B cell (primary cell): ENCODE results near the gene PAN2. TPM values are rescaled to one million over a fixed set of nuclear protein-coding genes. Genes with fewer than 3 reads are reported as not detected.

ENCODE experiments used
- ATAC-seq: fragments of 200-7000 bp; cut with Tn5 transposase; one replicate; pipeline ENCODE4 v1.10.0; 2021; ENCODE audit warnings: low read depth, mild to moderate bottlenecking, moderate number of reproducible peaks, moderate library complexity
- CTCF ChIA-PET: fragments of 350-600 bp; sonication (Branson Sonifier 250); formaldehyde crosslinking; loops from one replicate; lab custom pipeline; 2021; ENCODE audit warnings: antibody characterized with exemption, inconsistent platforms; lab: Charles Lee
- POLR2A ChIA-PET: fragments of 350-600 bp; sonication (Branson Sonifier 250); formaldehyde crosslinking; loops from one replicate; lab custom pipeline; 2021; ENCODE audit warnings: antibody characterized with exemption; lab: Charles Lee
- DNase-seq: peaks from one replicate; pipeline ENCODE4 v3.0.0; 2013
- H2AFZ ChIP-seq: 2 replicates; pipeline ENCODE4 v1.6.1; 2012; ENCODE audit warnings: mild to moderate bottlenecking, low read depth, low read length; ENCODE audit not compliant: insufficient read depth, poor library complexity, severe bottlenecking
- H3K27ac ChIP-seq, 2 donors: 1 replicate in 1 of 2; 2 replicates in 1 of 2; pipeline ENCODE4 v1.5.1; 2012 to 2013; ENCODE audit warnings: low read length in 2 of 2, mild to moderate bottlenecking in 2 of 2, moderate library complexity in 1 of 2
- H3K27me3 ChIP-seq, 4 experiments: fragments of 200-600 bp in 1 of 4; sonication (generic) in 1 of 4; replicated peaks in 1 of 4; 1 replicate in 2 of 4; 2 replicates in 2 of 4; pipeline versions ENCODE4 v1.6.1 to v1.7.0; 2013 to 2016; ENCODE audit warnings: low read length in 3 of 4, mild to moderate bottlenecking in 2 of 4, mixed read lengths in 1 of 4, moderate library complexity in 1 of 4; ENCODE audit not compliant: insufficient read depth in 4 of 4, control insufficient read depth in 3 of 4; ENCODE audit errors: control extremely low read depth in 1 of 4
- H3K36me3 ChIP-seq, 2 experiments: replicated peaks in 1 of 2; 1 replicate in 1 of 2; 2 replicates in 1 of 2; pipeline versions ENCODE4 v1.6.1 to v1.7.1; 2013; ENCODE audit warnings: low read length in 1 of 2; ENCODE audit not compliant: insufficient read depth in 2 of 2, control insufficient read depth in 1 of 2; ENCODE audit errors: control extremely low read depth in 1 of 2, extremely low read depth in 1 of 2
- H3K4me1 ChIP-seq, 2 donors: fragments of 200-600 bp in 1 of 2; sonication (generic) in 1 of 2; 1 replicate in 1 of 2; 2 replicates in 1 of 2; pipeline versions ENCODE4 v1.5.1 to v1.6.1; 2013 to 2017; ENCODE audit warnings: low read length in 2 of 2; ENCODE audit not compliant: control insufficient read depth in 2 of 2, insufficient read depth in 2 of 2
- H3K4me2 ChIP-seq: replicated peaks from 2 replicates; pipeline ENCODE3; 2012; ENCODE audit warnings: mild to moderate bottlenecking, low read depth, low read length; ENCODE audit not compliant: poor library complexity, severe bottlenecking
- H3K4me3 ChIP-seq, 5 experiments: fragments of 200-600 bp in 1 of 5; sonication (generic) in 1 of 5; 1 replicate in 3 of 5; 2 replicates in 2 of 5; pipeline versions ENCODE4 v1.5.1 to v1.7.0; 2011 to 2016; ENCODE audit warnings: low read length in 4 of 5, mild to moderate bottlenecking in 4 of 5, low read depth in 2 of 5, control low read depth in 1 of 5, moderate library complexity in 1 of 5; ENCODE audit not compliant: insufficient read depth in 1 of 5; ENCODE audit errors: control extremely low read depth in 1 of 5, extremely low read depth in 1 of 5
- H3K79me2 ChIP-seq: fragments of 200-600 bp; sonication (generic); one replicate; pipeline ENCODE4 v1.6.0; 2016; ENCODE audit warnings: low read length; ENCODE audit not compliant: control insufficient read depth, insufficient read depth
- H3K9ac ChIP-seq: fragments of 200-600 bp; sonication (generic); 2 replicates; pipeline ENCODE4 v1.6.1; 2017; ENCODE audit warnings: mild to moderate bottlenecking, low read length, moderate library complexity
- H3K9me3 ChIP-seq, 3 donors: one replicate each; pipeline versions ENCODE4 v1.6.1 to v1.7.1; 2013; ENCODE audit warnings: low read length in 2 of 3; ENCODE audit not compliant: control insufficient read depth in 2 of 3, insufficient read depth in 1 of 3; ENCODE audit errors: control extremely low read depth in 1 of 3
- H4K20me1 ChIP-seq: 2 replicates; pipeline ENCODE4 v1.6.0; 2012; ENCODE audit warnings: mild to moderate bottlenecking, low read length; ENCODE audit not compliant: insufficient read depth, control insufficient read depth, poor library complexity, severe bottlenecking
- H3K27ac Mint-ChIP-seq: one replicate; pipeline ENCODE4 v1.8.0; 2021; ENCODE audit warnings: mixed read lengths
- H3K27me3 Mint-ChIP-seq: one replicate; pipeline ENCODE4 v1.8.0; 2021; ENCODE audit warnings: mixed read lengths
- H3K4me1 Mint-ChIP-seq: one replicate; pipeline ENCODE4 v1.8.0; 2021; ENCODE audit warnings: mixed read lengths
- H3K4me3 Mint-ChIP-seq: one replicate; pipeline ENCODE4 v1.8.0; 2021; ENCODE audit warnings: mixed read lengths
- H3K9me3 Mint-ChIP-seq: one replicate; pipeline ENCODE4 v1.8.0; 2022; ENCODE audit warnings: mixed read lengths; ENCODE audit not compliant: insufficient read depth
- CTCF ChIP-seq: fragments of 200-600 bp; IDR thresholded peaks from one replicate; pipeline ENCODE4 v1.8.0; 2022; ENCODE audit warnings: antibody characterized with exemption, mild to moderate bottlenecking
- EZH2 ChIP-seq: IDR thresholded peaks from 2 replicates; pipeline ENCODE4 v1.6.1; 2012; ENCODE audit warnings: borderline replicate concordance, low read depth, mild to moderate bottlenecking, moderate library complexity, low read length; ENCODE audit not compliant: insufficient read depth, poor library complexity, severe bottlenecking
- WGBS: methylation state at CpG from one replicate; pipeline ENCODE4 v1.1.5; 2013; ENCODE audit warnings: missing lambda C conversion rate; ENCODE audit not compliant: insufficient coverage; 5-methylcytosine and 5-hydroxymethylcytosine counted together
- intact Hi-C: fragments of 100-400 bp; cut with micrococcal nuclease; formaldehyde crosslinking; loops from one replicate; pipeline ENCODE4 v1.10.0; 2022
- polyA plus RNA-seq: library from polyadenylated mRNA; depleted of rRNA; stranded (reverse); fragments of >200 nt; gene quantifications from 2 replicates; pipeline ENCODE4 v1.2.3, GENCODE V29; 2012
- total RNA-seq, 2 donors: library from RNA; stranded (reverse); fragments of 120-200 nt in 1 of 2; gene quantifications; 1 replicate in 1 of 2; 2 replicates in 1 of 2; pipeline versions ENCODE4 v1.2.3 to v1.2.4, GENCODE V29; 2013 to 2022

The PAN2 gene
- total and polyA plus RNA-seq, 2 donors (not counting 1 experiment from before 2014, with no cell fraction given) = 211 to 230 TPM

DNA sequence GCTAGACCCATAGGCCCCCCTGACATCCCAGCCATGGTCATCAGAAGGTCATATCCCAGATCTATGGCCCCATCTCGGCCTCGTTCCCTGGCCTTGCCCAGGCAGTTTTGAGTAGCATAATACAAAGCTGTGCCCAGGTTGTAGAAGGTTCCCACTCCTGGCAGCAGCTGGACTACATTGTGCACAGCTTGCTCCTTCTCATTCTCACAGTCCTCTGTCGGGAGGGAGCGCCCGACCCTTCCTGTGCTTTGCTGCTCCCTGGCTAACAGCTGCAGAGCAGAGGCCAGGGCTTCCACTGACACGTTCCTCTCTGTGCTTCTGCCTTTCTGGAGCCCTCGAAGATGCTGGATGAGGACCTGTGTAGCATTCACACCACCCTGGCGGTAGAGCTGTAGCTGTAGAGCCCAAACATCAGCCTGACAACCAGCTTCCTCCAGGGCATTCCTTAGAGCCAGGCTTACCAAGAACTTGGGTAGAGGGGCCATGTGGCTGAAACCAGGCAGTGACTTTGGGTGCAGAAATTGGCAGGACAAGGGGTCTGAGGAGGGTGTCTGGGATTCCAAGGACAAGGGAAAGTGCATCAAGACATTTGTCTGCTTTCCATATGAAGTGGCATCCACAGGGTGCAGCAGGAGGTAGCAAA is 27.8 kb upstream of the PAN2 start:
- peaks cover 0 to 2% of the 10 kb centered on the region in 2 experiments for H3K36me3 ChIP-seq
- peaks cover 15 to 24% of the 10 kb centered on the region in 2 donors for H3K4me1 ChIP-seq
- H3K4me3 ChIP-seq = no peak overlapping the region
- ATAC-seq (no peak), DNase-seq (no peak)
- H3K9ac ChIP-seq = no peak overlapping the region
- H3K9me3 ChIP-seq = no peaks in the 10 kb centered on the region
- H3K27me3 Mint-ChIP-seq = no peaks in the 10 kb centered on the region
- H3K27ac Mint-ChIP-seq = peak overlapping the region; percentile 38
- 94% methylated on average over 7 of the region's 8 CpGs for WGBS
- peak overlapping the region; percentile 69 for H3K4me2 ChIP-seq
- no peak overlapping the region for H2AFZ ChIP-seq
- peaks cover 27% of the 10 kb centered on the region for H3K79me2 ChIP-seq
- TF ChIP-seq EZH2 (no peak), CTCF (no peak)
- H3K27ac ChIP-seq = no peak overlapping the region
- peaks cover 26% of the 10 kb centered on the region for H3K4me1 Mint-ChIP-seq
- intact Hi-C loops = loop anchor here (10.0 kb wide), 1 partner anchor 273 kb away; the partner anchor contains the start of gene BAZ2A
- peak overlapping the region; percentile 89 for H3K4me3 Mint-ChIP-seq
- CTCF ChIA-PET = interaction anchor here (0.8 to 5.5 kb wide), 5 partner anchors 16 to 102 kb away, joined by 3 to 59 read pairs (median 12); partner anchors contain the start of genes CNPY2, PAN2 and TIMELESS
- H3K9me3 Mint-ChIP-seq = no peaks in the 10 kb centered on the region
- POLR2A ChIA-PET = interaction anchor here (0.5 to 3.9 kb wide), 2 partner anchors 13 to 266 kb away, joined by 3 to 19 read pairs; no protein-coding TSS in a partner anchor
- H3K27me3 ChIP-seq = no peaks in the 10 kb centered on the region
- no peaks in the 10 kb centered on the region for H4K20me1 ChIP-seq
